HG03354 (cell line): ENCODE measurements around the gene COX8C.

Experiments
- ATAC-seq: cut with Tn5 transposase; IDR thresholded peaks from one replicate; pipeline ENCODE4 v1.9.1; 2021; ENCODE audit warnings: mild to moderate bottlenecking; ENCODE audit not compliant: unreplicated experiment, poor library complexity, severe bottlenecking

The COX8C gene

DNA sequence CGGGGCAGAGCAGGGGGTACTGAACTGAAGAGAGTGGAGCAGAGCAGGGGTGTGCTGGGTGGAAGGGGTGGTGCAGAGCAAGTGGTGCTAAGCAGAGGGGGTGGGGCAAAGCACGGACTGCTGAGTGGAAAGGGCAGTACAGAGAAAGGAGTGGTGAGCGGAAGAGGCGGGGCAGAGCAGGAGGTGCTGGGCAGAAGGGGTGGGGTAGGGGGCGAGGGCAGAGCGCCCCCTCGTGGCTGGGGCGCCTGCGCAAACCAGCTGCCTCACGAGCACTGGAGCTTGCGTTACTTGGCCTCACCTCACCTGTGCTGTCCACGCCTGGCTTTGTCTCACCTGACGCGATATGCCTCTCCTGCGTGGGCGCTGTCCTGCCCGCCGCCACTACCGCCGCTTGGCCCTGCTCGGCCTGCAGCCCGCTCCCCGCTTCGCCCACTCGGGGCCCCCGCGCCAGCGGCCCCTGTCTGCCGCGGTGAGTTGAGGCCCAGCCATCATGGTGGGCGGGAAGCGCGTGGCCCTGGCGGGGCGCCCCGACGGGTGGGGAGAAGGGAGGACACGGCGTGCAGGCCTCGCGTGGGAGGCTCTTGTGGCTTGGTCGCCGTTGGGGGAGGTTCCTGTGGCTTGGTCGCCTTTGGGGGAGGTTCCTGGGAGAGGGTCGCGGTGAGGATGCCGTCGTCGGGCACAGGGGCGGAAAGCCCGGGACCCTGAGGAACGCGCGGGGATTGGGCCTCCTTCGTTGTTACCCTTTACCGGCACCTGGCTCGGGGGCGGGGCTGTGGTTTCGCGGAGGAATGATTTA is at the start of gene COX8C:
TSS of gene COX8C (plus strand) at position 257 of the 796 bp plus-strand sequence. CDS start at position 344, 87 bp downstream.
- ATAC-seq: no peak

- no peak for ATAC-seq
These were observed 47.6 kb upstream of the COX8C start for GRCh38 chr14:93299416-93299815.

GRCh38 chr14:93299866-93300265 is 47.1 kb upstream of the COX8C start:
- no peak for ATAC-seq

DNA sequence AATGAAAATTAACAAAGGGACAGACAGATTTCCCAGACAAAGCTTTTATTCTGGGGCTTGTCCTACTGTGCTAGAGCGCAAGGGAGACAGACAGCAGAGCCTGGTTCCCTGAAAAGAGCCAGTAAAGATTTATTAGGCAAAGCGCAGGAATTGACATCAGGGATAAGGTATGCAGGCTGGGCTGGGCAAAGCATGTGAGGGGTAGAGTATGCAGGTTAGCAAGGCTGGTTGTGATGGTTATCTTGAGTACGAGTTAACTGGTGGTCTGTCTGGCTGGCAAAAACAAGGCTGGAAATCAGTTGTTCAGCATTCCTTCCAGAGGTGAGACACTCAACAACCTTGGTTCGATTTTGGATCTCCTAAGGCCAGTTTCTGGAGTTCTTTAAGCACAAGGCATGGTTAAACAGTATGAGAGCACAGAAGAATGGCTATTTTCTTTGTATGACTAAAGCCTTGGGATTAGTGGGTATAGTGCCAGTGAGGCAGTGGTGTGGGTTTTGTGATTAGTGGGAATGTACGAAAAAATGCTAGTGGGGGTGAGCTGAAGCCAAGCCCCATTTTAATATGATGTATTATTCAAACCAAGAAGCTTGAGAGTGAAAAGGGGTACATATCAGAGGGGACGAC is 45.0 kb upstream of the COX8C start:
- no peak for ATAC-seq

- no peak for ATAC-seq
These were observed 44.0 kb upstream of the COX8C start for GRCh38 chr14:93302688-93303581.

- no peak for ATAC-seq
These were observed 43.3 kb upstream of the COX8C start for GRCh38 chr14:93303659-93304058.

DNA sequence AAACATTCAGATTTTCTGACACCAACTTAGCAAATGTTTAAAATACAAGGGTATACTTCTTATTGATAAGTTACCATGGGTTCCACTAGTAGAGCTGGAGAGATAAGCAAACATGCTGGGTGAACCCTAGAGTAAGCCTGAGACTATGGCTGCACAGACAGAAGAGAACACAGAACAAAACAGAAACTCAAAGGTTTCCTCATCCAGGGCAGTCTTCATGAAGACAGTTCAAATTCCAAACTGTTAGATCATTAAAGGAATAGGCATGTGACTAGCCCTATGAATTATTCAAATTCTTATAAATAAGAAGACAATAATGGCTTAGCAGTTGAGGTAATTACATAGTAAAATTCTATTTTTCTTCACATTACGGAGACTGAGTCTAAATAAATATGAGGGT is 42.2 kb upstream of the COX8C start:
- no peak for ATAC-seq

DNA sequence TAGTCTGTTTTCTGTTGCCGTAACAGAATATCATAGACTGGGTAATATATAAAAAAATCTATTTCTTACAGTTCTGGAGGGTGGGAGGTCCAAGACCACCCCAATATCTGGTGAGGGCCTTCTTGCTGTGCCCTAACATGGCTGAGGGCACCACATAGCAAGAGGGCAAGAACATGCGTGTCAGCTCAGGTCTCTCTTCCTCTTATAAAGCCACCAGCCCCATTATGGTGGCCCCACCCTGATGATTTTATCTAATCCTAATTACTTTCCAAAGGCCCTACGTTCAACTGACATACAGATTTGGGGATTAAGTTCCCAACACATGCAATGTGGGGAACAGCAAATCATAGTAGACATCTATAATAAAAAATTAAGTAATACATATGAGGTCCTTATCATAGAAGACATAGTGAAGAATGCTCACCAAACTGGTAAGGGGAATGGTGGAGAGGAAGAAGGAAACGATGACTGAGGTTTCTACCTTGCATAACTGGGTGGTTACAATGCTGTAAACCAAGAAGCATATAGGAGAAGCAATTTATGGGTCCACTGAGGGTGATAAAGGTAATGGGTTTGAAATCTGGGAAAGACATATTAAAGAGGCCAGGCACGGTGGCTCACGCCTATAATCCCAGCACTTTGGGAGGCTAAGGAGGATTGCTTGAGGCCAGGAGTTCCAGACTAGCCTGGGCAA is 41.1 kb upstream of the COX8C start:
- no peak for ATAC-seq

- ATAC-seq: no peak
These were observed 40.2 kb upstream of the COX8C start for GRCh38 chr14:93306812-93307211.

DNA sequence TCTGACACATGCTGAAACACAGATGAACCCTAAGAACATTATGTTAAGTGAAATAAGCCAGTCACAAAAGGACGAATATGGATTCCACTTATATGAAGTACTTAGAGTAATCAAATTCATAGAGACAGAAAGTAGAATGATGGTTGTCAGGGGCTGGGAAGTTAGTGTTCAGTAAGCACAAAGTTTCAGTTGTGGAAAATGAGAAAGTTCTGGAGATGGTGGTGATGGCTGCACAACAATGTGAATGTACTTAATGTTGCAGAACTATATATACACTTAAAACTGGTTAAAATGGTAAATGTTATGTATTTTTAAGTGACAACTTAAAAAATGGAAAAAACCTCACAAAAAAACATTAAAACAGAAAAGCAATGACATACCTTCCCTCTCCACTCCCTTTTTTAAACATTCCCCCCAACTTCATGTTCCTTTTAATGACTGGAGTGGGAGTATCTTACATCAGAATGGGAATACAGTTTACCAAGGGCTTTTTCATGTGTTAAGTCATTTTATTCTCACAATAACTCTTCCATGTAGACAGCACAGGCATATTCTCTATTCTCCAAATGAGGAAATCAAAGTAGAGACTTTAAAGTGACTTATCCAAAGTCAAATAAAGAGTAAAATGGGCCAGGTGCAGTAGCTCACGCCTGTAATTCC is 38.2 kb upstream of the COX8C start:
- no peak for ATAC-seq

- ATAC-seq: no peak
These were observed 37.5 kb upstream of the COX8C start for GRCh38 chr14:93309427-93309966.

- no peak for ATAC-seq
These were observed 35.9 kb upstream of the COX8C start for GRCh38 chr14:93311082-93311481.

GRCh38 chr14:93315575-93315974 is 31.4 kb upstream of the COX8C start:
- no peak for ATAC-seq

GRCh38 chr14:93316716-93317115 is 30.3 kb upstream of the COX8C start:
- ATAC-seq: no peak

- ATAC-seq: no peak
These were observed 29.6 kb upstream of the COX8C start for GRCh38 chr14:93317210-93317874.

DNA sequence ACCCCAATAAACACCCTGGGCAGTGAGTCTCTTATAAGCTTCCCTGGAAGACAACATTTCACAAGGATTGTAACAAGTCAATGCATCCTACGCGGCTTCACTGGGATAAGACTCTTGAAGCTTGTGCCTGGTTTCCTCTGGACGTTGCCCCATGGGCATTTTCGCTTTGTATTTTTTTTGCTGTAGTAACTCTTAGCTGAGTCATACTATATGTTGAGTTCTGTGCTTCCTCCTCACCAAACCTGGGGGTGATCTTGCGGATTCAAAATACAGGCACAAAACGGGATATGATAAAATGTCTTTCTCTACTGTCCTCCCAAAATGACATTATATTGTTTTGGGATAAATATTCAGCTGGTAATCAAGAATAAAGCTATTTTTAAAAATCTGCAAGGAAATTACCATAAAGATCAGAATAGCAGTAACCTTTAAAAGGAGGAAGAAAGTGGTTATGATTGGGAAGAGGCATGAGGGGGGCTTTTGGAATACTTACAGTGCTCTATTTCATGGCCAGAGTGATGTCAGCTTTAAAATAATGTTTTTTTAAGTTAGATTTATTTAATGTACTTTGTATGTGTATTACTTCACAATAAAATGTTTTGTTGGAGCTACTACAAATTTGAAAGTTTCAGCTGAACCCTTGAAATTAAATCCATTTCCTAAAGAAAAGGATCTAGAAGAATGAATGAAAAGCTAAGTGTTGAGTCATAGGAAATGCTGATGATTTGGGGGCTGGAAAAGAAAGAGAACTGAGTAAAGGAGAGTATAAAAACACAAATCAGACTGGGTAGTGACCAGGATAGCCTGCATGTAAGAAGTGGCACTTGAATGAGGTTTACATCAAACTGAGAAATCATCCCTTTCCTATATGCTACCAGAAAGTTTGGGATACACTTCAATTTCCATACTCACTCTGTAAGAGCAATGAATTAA is 28.8 kb upstream of the COX8C start:
- no peak for ATAC-seq

DNA sequence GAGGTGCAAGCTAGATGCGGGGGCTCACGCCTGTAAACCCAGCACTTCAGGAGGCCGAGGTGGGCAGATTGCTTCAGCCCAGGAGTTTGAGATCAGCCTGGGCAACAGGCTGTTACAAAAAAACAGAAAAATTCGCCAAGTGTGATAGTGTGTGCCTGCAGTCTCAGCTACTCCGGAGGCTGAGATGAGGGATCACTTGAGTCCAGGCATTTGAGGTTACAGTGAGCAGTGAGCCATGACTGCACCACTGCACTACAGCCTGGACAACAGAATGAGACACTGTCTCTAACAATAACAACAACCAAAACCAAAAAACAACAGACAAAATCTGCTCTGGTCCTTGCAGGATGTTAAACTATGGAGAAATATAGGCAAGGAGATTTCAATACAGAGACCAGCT is 28.1 kb upstream of the COX8C start:
- no peak for ATAC-seq

- ATAC-seq: peak; percentile 50
These were observed 27.5 kb upstream of the COX8C start for GRCh38 chr14:93319494-93319893.
